DND-41 (cell line): Measurements from ENCODE around the gene OR6A2.

Experiments used
- ATAC-seq: fragments of 200-7000 bp; cut with Tn5 transposase; 3 replicates; pipeline ENCODE4 v1.9.1; 2021; ENCODE audit warnings: low read depth; ENCODE audit not compliant: insufficient read depth
- DNase-seq: peaks from one replicate; pipeline ENCODE4 v3.0.0-alpha.2; 2020
- H2AFZ ChIP-seq: 2 replicates; pipeline ENCODE4 v1.6.0; 2012; ENCODE audit warnings: low read depth, low read length
- H3K27ac ChIP-seq: 2 replicates; pipeline ENCODE4 v1.5.1; 2012; ENCODE audit warnings: low read length, inconsistent platforms
- H3K27me3 ChIP-seq: fragments of 200-600 bp; sonication (generic); 2 replicates; pipeline ENCODE4 v1.6.0; 2012; ENCODE audit warnings: low read length, mild to moderate bottlenecking, inconsistent platforms; ENCODE audit not compliant: insufficient read depth, poor library complexity
- H3K36me3 ChIP-seq: 2 replicates; pipeline ENCODE4 v1.5.1; 2012; ENCODE audit warnings: low read length, inconsistent platforms; ENCODE audit not compliant: insufficient read depth
- H3K4me1 ChIP-seq: 2 replicates; pipeline ENCODE4 v1.5.1; 2012; ENCODE audit warnings: mild to moderate bottlenecking, low read length; ENCODE audit not compliant: insufficient read depth
- H3K4me2 ChIP-seq: 2 replicates; pipeline ENCODE4 v1.6.0; 2012; ENCODE audit warnings: mild to moderate bottlenecking, moderate library complexity, low read length, inconsistent platforms; ENCODE audit not compliant: insufficient read depth
- H3K4me3 ChIP-seq, 2 experiments: fragments of 200-600 bp in 1 of 2; shearing (Covaris generic) in 1 of 2; 2 replicates each; pipeline ENCODE4 v1.5.1; 2012 to 2016; ENCODE audit warnings: inconsistent platforms in 2 of 2, low read length in 2 of 2, mild to moderate bottlenecking in 2 of 2, low read depth in 1 of 2, moderate library complexity in 1 of 2
- H3K79me2 ChIP-seq: 2 replicates; pipeline ENCODE4 v1.6.0; 2012; ENCODE audit warnings: low read length, inconsistent platforms; ENCODE audit not compliant: insufficient read depth
- H3K9ac ChIP-seq: 2 replicates; pipeline ENCODE4 v1.6.0; 2012; ENCODE audit warnings: low read depth, mild to moderate bottlenecking, inconsistent platforms, low read length, moderate library complexity
- H3K9me3 ChIP-seq: 2 replicates; pipeline ENCODE4 v1.5.1; 2012; ENCODE audit warnings: low read length, moderate library complexity, mild to moderate bottlenecking, inconsistent platforms; ENCODE audit not compliant: insufficient read depth, severe bottlenecking
- H4K20me1 ChIP-seq: 2 replicates; pipeline ENCODE4 v1.6.0; 2012; ENCODE audit warnings: low read length; ENCODE audit not compliant: insufficient read depth
- EZH2 ChIP-seq: IDR thresholded peaks from 3 replicates; pipeline ENCODE4 v1.6.1; 2012; ENCODE audit warnings: borderline replicate concordance, low read depth, mild to moderate bottlenecking, moderate library complexity, low read length, inconsistent platforms; ENCODE audit not compliant: severe bottlenecking
- TF ChIP-seq, protein P1 (sequence below): IDR thresholded peaks from 2 replicates; pipeline ENCODE4 v1.5.1; 2012; ENCODE audit warnings: borderline replicate concordance, low read length, moderate library complexity, mild to moderate bottlenecking; ENCODE audit not compliant: poor library complexity, severe bottlenecking; ENCODE audit errors: extremely low read depth

Gene OR6A2

DNA sequence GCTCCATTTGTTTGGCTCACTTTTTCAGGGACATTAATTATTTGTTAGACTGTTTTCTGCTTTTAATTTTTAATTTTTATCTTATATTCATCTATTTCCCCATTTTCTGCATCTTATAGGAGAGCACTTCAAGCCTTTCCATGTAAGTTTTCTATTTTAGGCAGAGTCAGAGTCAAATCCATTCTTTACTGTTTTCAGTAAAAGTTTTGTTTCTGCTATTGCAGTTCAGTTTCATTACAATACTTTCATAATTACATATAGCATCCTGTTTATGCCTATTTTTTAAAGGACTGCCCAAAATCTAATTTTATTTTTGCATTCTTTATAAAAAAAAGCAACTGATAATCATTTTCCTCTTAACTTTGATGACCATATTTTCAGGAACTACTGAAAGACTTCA is 42.2 kb upstream of the OR6A2 start:
- TF ChIP-seq EZH2, result no peak
- TF ChIP-seq, protein P1, sequence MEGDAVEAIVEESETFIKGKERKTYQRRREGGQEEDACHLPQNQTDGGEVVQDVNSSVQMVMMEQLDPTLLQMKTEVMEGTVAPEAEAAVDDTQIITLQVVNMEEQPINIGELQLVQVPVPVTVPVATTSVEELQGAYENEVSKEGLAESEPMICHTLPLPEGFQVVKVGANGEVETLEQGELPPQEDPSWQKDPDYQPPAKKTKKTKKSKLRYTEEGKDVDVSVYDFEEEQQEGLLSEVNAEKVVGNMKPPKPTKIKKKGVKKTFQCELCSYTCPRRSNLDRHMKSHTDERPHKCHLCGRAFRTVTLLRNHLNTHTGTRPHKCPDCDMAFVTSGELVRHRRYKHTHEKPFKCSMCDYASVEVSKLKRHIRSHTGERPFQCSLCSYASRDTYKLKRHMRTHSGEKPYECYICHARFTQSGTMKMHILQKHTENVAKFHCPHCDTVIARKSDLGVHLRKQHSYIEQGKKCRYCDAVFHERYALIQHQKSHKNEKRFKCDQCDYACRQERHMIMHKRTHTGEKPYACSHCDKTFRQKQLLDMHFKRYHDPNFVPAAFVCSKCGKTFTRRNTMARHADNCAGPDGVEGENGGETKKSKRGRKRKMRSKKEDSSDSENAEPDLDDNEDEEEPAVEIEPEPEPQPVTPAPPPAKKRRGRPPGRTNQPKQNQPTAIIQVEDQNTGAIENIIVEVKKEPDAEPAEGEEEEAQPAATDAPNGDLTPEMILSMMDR, result no peak
- Histone ChIP-seq H2AFZ (no peak overlapping the region), H3K79me2 (no peaks in the 10 kb centered on the region), H3K9me3 (no peaks in the 10 kb centered on the region), H3K4me3 (no peak overlapping the region), H4K20me1 (no peaks in the 10 kb centered on the region), H3K4me1 (no peaks in the 10 kb centered on the region), H3K9ac (no peak overlapping the region), H3K27me3 (no peaks in the 10 kb centered on the region), H3K4me2 (no peak overlapping the region), H3K36me3 (no peaks in the 10 kb centered on the region), H3K27ac (no peak overlapping the region)
- DNase-seq (no peak), ATAC-seq (no peak)

DNA sequence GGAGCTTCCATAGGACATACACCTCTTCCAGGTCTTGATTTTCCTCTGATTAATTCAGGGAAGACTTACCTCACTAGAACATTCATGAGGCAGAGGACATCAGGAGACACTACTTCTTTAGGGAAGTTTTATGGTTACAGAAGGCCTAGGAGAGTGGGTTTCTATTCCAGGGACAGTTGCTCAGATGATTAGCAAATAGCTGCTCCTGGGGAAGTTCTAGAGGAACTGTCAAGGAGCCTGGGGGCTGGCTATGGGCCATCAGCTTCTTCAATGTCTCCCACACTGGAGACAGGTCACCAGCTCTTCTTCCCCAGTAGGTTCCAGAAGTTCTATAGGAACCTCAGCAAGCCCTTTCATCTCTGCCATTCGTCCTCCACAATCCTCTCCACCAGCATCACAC is 34.5 kb upstream of the OR6A2 start:
- no peaks in the 10 kb centered on the region for H3K27me3 ChIP-seq
- H3K27ac ChIP-seq, result no peak overlapping the region
- DNase-seq, result no peak
- no peak overlapping the region for H3K9ac ChIP-seq
- H3K4me3 ChIP-seq, result no peak overlapping the region
- H3K9me3 ChIP-seq, result no peaks in the 10 kb centered on the region
- ATAC-seq, result no peak
- H4K20me1 ChIP-seq, result no peaks in the 10 kb centered on the region
- H3K4me2 ChIP-seq, result no peak overlapping the region
- H3K4me1 ChIP-seq, result no peaks in the 10 kb centered on the region
- TF ChIP-seq EZH2, result no peak
- TF ChIP-seq, protein P1, result no peak
- no peak overlapping the region for H2AFZ ChIP-seq
- H3K79me2 ChIP-seq, result no peaks in the 10 kb centered on the region
- no peaks in the 10 kb centered on the region for H3K36me3 ChIP-seq

DNA sequence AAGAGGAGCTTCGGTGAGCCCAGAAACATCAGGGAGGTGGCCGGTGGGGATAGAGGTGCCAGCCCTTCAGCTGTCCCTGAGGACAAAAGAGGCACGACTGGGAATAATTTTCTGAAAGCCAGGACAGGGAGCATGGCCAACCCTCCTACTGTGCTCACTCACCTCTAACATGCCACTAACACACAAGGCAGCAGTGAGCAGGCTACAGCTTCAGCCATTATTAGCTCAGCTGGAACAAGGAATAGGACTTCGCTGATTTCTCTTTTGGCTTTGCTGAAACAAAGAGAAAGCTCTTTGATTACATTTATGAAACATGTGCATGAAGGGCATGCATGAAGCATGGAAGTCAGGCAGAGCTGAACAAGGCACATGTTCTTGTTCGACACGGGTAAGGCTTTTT is 33.9 kb upstream of the OR6A2 start:
- TF ChIP-seq EZH2, result no peak
- TF ChIP-seq, protein P1, result no peak
- DNase-seq (no peak), ATAC-seq (no peak)

DNA sequence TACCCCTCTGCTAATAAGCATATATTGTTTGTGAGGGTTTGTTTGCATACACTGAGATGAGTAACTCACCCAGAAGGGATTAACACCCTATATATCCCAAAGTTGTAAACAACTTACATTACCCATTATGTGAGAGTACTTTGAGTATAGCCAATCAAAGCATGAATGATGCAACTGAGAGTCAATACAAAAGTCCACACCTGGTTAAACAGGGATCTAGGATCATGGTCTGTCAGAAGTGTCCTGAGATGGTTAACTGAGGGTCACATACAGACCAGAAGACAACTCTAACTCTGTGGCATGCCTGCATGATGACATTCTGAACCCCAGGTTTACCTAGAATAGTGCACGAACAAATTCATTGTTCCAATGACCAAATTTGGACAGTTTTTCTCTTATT is 28.6 kb upstream of the OR6A2 start:
- H3K36me3 ChIP-seq, result no peaks in the 10 kb centered on the region
- H3K9me3 ChIP-seq, result no peaks in the 10 kb centered on the region
- TF ChIP-seq, protein P1, result no peak
- no peak for ATAC-seq
- H3K4me3 ChIP-seq, result no peak overlapping the region
- H3K79me2 ChIP-seq, result no peaks in the 10 kb centered on the region
- no peaks in the 10 kb centered on the region for H3K4me1 ChIP-seq
- no peak overlapping the region for H2AFZ ChIP-seq
- no peaks in the 10 kb centered on the region for H4K20me1 ChIP-seq
- H3K27ac ChIP-seq, result no peak overlapping the region
- H3K9ac ChIP-seq, result no peak overlapping the region
- no peaks in the 10 kb centered on the region for H3K27me3 ChIP-seq
- H3K4me2 ChIP-seq, result no peak overlapping the region
- no peak for DNase-seq

More for the DNA sequence above, 33.9 kb upstream of the OR6A2 start:
- Histone ChIP-seq H3K79me2 (no peaks in the 10 kb centered on the region), H3K36me3 (no peaks in the 10 kb centered on the region), H4K20me1 (no peaks in the 10 kb centered on the region), H3K4me1 (no peaks in the 10 kb centered on the region), H3K9me3 (no peaks in the 10 kb centered on the region), H3K27ac (no peak overlapping the region), H3K9ac (no peak overlapping the region), H3K4me3 (no peak overlapping the region), H3K27me3 (no peaks in the 10 kb centered on the region), H3K4me2 (no peak overlapping the region), H2AFZ (no peak overlapping the region)
